Liver (tissue), 9 donors: ENCODE measurements around the gene RAD50. TPM values are rescaled to one million over a fixed set of nuclear protein-coding genes. Genes with fewer than 3 reads are reported as not detected.

ENCODE experiments used
- DNase-seq: peaks from one replicate; pipeline ENCODE4 v3.0.0-alpha.2; 2017; ENCODE audit warnings: low spot score
- H3K27ac ChIP-seq, 2 donors: one replicate each; pipeline ENCODE4 v1.7.0; 2013; ENCODE audit warnings: inconsistent platforms in 2 of 2, low read length in 2 of 2, control low read depth in 1 of 2, low read depth in 1 of 2, mild to moderate bottlenecking in 1 of 2
- H3K27me3 ChIP-seq, 4 donors: one replicate each; pipeline versions ENCODE4 v1.6.1 to v1.7.0; 2013; ENCODE audit warnings: low read length in 3 of 4, inconsistent platforms in 1 of 4, mild to moderate bottlenecking in 1 of 4, moderate library complexity in 1 of 4; ENCODE audit not compliant: control insufficient read depth in 4 of 4, insufficient read depth in 4 of 4
- H3K36me3 ChIP-seq, 4 donors: one replicate each; pipeline versions ENCODE4 v1.6.1 to v1.7.0; 2013; ENCODE audit warnings: low read length in 3 of 4, mild to moderate bottlenecking in 3 of 4, low read depth in 1 of 4, moderate library complexity in 1 of 4; ENCODE audit not compliant: control insufficient read depth in 4 of 4, insufficient read depth in 3 of 4
- H3K4me1 ChIP-seq, 4 donors: one replicate each; pipeline versions ENCODE4 v1.6.1 to v1.7.0; 2013; ENCODE audit warnings: low read length in 3 of 4, mild to moderate bottlenecking in 3 of 4, moderate library complexity in 1 of 4; ENCODE audit not compliant: control insufficient read depth in 4 of 4, insufficient read depth in 4 of 4
- H3K4me3 ChIP-seq, 3 donors: one replicate each; pipeline versions ENCODE4 v1.6.1 to v1.7.0; 2013; ENCODE audit warnings: low read length in 3 of 3, control low read depth in 1 of 3, low read depth in 1 of 3, mild to moderate bottlenecking in 1 of 3
- H3K9ac ChIP-seq, 2 donors: one replicate each; pipeline ENCODE4 v1.7.0; 2013; ENCODE audit warnings: low read length in 2 of 2, mild to moderate bottlenecking in 2 of 2, moderate library complexity in 2 of 2, control low read depth in 1 of 2, low read depth in 1 of 2
- H3K9me3 ChIP-seq, 4 donors: one replicate each; pipeline versions ENCODE4 v1.6.1 to v1.7.0; 2013; ENCODE audit warnings: low read length in 3 of 4; ENCODE audit not compliant: control insufficient read depth in 4 of 4
- FOXA1 ChIP-seq: IDR thresholded peaks from 2 replicates; pipeline ENCODE4 v1.6.1; 2016; ENCODE audit warnings: antibody characterized with exemption
- FOXA2 ChIP-seq: IDR thresholded peaks from 2 replicates; pipeline ENCODE4 v1.6.1; 2016; ENCODE audit warnings: antibody characterized with exemption
- HNF4A ChIP-seq, 2 donors: conservative IDR thresholded peaks; 2 replicates each; pipeline ENCODE4 v1.6.1; 2016; ENCODE audit warnings: antibody characterized with exemption in 2 of 2, mild to moderate bottlenecking in 2 of 2
- HNF4G ChIP-seq: IDR thresholded peaks from 2 replicates; pipeline ENCODE4 v1.6.1; 2016; ENCODE audit warnings: antibody characterized with exemption
- JUND ChIP-seq, 2 donors: IDR thresholded peaks; 2 replicates each; pipeline ENCODE4 v1.6.1; 2016; ENCODE audit warnings: antibody characterized with exemption in 2 of 2
- NR2F2 ChIP-seq: IDR thresholded peaks from 2 replicates; pipeline ENCODE4 v1.6.1; 2016; ENCODE audit warnings: antibody characterized with exemption
- RAD21 ChIP-seq, 2 donors: IDR thresholded peaks; 2 replicates each; pipeline ENCODE4 v1.6.1; 2016; ENCODE audit warnings: antibody characterized with exemption in 2 of 2, mild to moderate bottlenecking in 2 of 2
- RXRA ChIP-seq, 2 donors: IDR thresholded peaks; 2 replicates each; pipeline ENCODE4 v1.6.1; 2017 to 2018; ENCODE audit warnings: antibody characterized with exemption in 2 of 2, mild to moderate bottlenecking in 1 of 2
- SP1 ChIP-seq: IDR thresholded peaks from 2 replicates; pipeline ENCODE4 v1.6.1; 2018; ENCODE audit warnings: antibody characterized with exemption, mild to moderate bottlenecking
- YY1 ChIP-seq: IDR thresholded peaks from 2 replicates; pipeline ENCODE4 v1.6.1; 2016; ENCODE audit warnings: antibody characterized with exemption, mild to moderate bottlenecking
- WGBS: extraction: QIAGEN DNeasy Blood & Tissue Kit; methylation state at CpG from one replicate; pipeline ENCODE4 v1.1.7; 2013; 5-methylcytosine and 5-hydroxymethylcytosine counted together
- polyA plus RNA-seq, 2 donors: library from polyadenylated mRNA; stranded (reverse) in 1 of 2; unstranded in 1 of 2; fragments of 200-250 nt in 1 of 2; fragments of >200 nt in 1 of 2; fragmentation: Nextera tagmentation in 1 of 2; extraction: Ambion mirVana in 1 of 2; gene quantifications; one replicate each; pipeline versions ENCODE4 v1.2.1 to v1.2.3, GENCODE V29; 2013 to 2015
- total RNA-seq, 2 donors: library from RNA; depleted of rRNA; stranded (reverse); fragments of >200 nt; gene quantifications; one replicate each; pipeline ENCODE4 v1.2.3, GENCODE V29; 2014
- TF ChIP-seq, protein P1 (sequence below): IDR thresholded peaks from 2 replicates; pipeline ENCODE4 v1.6.1; 2016; ENCODE audit warnings: antibody characterized with exemption
- TF ChIP-seq, protein P2 (sequence below): IDR thresholded peaks from 2 replicates; pipeline ENCODE4 v1.6.1; 2016; ENCODE audit warnings: antibody characterized with exemption
- TF ChIP-seq, protein P3 (sequence below): IDR thresholded peaks from 2 replicates; pipeline ENCODE4 v1.6.1; 2016; ENCODE audit warnings: antibody characterized with exemption, mild to moderate bottlenecking
- donor health status: healthy.
- donor health status: healthy.
- donor health status: healthy.
- donor health status: healthy.
- donor health status: healthy.

Gene RAD50
- total and polyA plus RNA-seq, 4 donors: 6.1 to 18.7 (median 14.9) TPM

DNA sequence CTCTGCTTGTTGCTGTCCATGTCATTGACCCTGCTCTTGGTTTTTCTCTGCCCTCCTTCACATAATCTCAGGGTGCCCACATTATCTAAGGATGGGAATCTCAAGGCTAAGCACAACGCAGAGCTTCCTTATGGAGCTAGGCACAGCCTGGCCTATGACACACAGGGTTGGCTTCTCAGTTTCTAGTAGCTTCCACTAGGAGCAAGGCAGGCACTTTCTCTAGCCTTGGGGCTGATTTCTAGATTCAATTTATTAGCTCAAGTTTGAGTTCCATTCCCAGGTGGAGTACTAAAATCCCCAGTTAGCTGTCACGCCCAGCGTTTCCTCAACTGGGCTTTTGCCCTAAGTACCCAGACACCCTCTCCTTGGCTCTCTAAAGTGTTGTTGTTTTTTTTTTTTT lies 129.4 kb downstream of the RAD50 start (continued):
- TF ChIP-seq, protein P1, sequence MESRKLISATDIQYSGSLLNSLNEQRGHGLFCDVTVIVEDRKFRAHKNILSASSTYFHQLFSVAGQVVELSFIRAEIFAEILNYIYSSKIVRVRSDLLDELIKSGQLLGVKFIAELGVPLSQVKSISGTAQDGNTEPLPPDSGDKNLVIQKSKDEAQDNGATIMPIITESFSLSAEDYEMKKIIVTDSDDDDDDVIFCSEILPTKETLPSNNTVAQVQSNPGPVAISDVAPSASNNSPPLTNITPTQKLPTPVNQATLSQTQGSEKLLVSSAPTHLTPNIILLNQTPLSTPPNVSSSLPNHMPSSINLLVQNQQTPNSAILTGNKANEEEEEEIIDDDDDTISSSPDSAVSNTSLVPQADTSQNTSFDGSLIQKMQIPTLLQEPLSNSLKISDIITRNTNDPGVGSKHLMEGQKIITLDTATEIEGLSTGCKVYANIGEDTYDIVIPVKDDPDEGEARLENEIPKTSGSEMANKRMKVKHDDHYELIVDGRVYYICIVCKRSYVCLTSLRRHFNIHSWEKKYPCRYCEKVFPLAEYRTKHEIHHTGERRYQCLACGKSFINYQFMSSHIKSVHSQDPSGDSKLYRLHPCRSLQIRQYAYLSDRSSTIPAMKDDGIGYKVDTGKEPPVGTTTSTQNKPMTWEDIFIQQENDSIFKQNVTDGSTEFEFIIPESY: no peak
- TF ChIP-seq, protein P2, sequence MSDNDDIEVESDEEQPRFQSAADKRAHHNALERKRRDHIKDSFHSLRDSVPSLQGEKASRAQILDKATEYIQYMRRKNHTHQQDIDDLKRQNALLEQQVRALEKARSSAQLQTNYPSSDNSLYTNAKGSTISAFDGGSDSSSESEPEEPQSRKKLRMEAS: no peak
- TF ChIP-seq SP1: no peak

DNA sequence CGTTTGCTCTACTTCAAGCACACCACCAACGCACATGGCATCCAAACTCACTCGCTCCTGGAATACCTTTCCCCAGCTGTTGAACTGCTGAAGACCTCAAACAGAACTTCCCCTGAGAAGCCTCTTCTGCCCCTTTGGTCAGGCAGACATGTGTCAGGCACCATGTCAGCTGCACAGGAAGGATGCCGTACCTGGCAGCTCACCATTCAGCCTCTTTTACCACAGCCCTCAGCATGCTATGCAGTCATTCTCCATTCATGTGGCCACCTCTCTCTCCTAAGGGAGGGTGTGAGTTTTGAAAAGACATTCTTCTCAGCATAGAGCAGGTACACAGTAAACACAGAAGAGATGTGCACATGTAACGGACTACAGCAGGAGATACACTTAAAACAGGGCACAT lies 131.2 kb downstream of the RAD50 start:
- Histone ChIP-seq H3K4me1 (no peaks in the 10 kb centered on the region), H3K36me3 (no peaks in the 10 kb centered on the region), H3K9me3 (no peaks in the 10 kb centered on the region), H3K9ac (no peak overlapping the region), H3K27me3 (no peaks in the 10 kb centered on the region), H3K4me3 (no peak overlapping the region), H3K27ac (no peak overlapping the region)
- 87% methylated on average over 5 of the region's 5 CpGs for WGBS
- TF ChIP-seq JUND (IDR thresholded peaks at IDR 0.05) (no peak), FOXA2 (no peak), NR2F2 (no peak), RXRA (IDR thresholded peaks at IDR 0.05) (no peak), SP1 (no peak), YY1 (no peak), HNF4A (conservative IDR thresholded peaks at IDR 0.05) (no peak), RAD21 (IDR thresholded peaks at IDR 0.05) (no peak), HNF4G (no peak), FOXA1 (no peak)
- TF ChIP-seq, protein P1: no peak
- TF ChIP-seq, protein P3, sequence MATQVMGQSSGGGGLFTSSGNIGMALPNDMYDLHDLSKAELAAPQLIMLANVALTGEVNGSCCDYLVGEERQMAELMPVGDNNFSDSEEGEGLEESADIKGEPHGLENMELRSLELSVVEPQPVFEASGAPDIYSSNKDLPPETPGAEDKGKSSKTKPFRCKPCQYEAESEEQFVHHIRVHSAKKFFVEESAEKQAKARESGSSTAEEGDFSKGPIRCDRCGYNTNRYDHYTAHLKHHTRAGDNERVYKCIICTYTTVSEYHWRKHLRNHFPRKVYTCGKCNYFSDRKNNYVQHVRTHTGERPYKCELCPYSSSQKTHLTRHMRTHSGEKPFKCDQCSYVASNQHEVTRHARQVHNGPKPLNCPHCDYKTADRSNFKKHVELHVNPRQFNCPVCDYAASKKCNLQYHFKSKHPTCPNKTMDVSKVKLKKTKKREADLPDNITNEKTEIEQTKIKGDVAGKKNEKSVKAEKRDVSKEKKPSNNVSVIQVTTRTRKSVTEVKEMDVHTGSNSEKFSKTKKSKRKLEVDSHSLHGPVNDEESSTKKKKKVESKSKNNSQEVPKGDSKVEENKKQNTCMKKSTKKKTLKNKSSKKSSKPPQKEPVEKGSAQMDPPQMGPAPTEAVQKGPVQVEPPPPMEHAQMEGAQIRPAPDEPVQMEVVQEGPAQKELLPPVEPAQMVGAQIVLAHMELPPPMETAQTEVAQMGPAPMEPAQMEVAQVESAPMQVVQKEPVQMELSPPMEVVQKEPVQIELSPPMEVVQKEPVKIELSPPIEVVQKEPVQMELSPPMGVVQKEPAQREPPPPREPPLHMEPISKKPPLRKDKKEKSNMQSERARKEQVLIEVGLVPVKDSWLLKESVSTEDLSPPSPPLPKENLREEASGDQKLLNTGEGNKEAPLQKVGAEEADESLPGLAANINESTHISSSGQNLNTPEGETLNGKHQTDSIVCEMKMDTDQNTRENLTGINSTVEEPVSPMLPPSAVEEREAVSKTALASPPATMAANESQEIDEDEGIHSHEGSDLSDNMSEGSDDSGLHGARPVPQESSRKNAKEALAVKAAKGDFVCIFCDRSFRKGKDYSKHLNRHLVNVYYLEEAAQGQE: no peak
- TF ChIP-seq, protein P2: no peak
- no peak for DNase-seq
